Measurements from ENCODE around the gene CEP350.

- no peak for TF ChIP-seq POLR2A (IDR thresholded peaks at IDR 0.05)
- no peak for TF ChIP-seq CTCF (IDR thresholded peaks at IDR 0.05)
Observed at GRCh38 chr1:179939941-179940340, 14.7 kb upstream of the CEP350 start.

Data from body of pancreas (tissue), 4 donors.